OCI-LY3 (cell line): ENCODE results near the gene DOCK9.

Experiments used
- H2AFZ ChIP-seq: fragments of 200-600, 300-600 bp; shearing (Covaris generic); 2 replicates; pipeline ENCODE4 v1.6.0; 2014; ENCODE audit warnings: antibody characterized with exemption, low read depth, low read length
- H3K27ac ChIP-seq: fragments of 200-600, 300-600 bp; sonication (generic); 2 replicates; pipeline ENCODE4 v1.5.1; 2014; ENCODE audit warnings: mild to moderate bottlenecking, low read length, moderate library complexity, mixed read lengths
- H3K27me3 ChIP-seq: fragments of 200-600, 300-600 bp; sonication (generic); 2 replicates; pipeline ENCODE4 v1.6.1; 2014; ENCODE audit warnings: low read depth, low read length, mixed read lengths
- H3K36me3 ChIP-seq: fragments of 200-600, 300-600 bp; sonication (generic); replicated peaks from 2 replicates; pipeline ENCODE3; 2014; ENCODE audit warnings: low read depth, low read length, mixed read lengths
- H3K4me1 ChIP-seq: fragments of 300-600, 200-600 bp; sonication (generic); 2 replicates; pipeline ENCODE4 v1.6.1; 2014; ENCODE audit warnings: low read length, mixed read lengths
- H3K4me2 ChIP-seq: fragments of 200-600, 300-600 bp; sonication (generic); 2 replicates; pipeline ENCODE4 v1.6.1; 2014; ENCODE audit warnings: low read length, mixed read lengths
- H3K4me3 ChIP-seq: fragments of 300-600, 200-600 bp; sonication (generic); 2 replicates; pipeline ENCODE4 v1.5.1; 2014; ENCODE audit warnings: antibody characterized with exemption, mild to moderate bottlenecking, low read length, moderate library complexity
- H3K79me2 ChIP-seq: fragments of 300-600, 200-600 bp; shearing (Covaris generic); 2 replicates; pipeline ENCODE4 v1.6.1; 2014; ENCODE audit warnings: mild to moderate bottlenecking, low read length, mixed read lengths
- H3K9ac ChIP-seq: fragments of 300-600, 200-600 bp; shearing (Covaris generic); 2 replicates; pipeline ENCODE4 v1.6.0; 2014; ENCODE audit warnings: mild to moderate bottlenecking, low read length, moderate library complexity
- H3K9me3 ChIP-seq: fragments of 200-600, 300-600 bp; shearing (Covaris generic); 2 replicates; pipeline ENCODE4 v1.6.1; 2014; ENCODE audit warnings: low read length, mixed read lengths; ENCODE audit not compliant: insufficient read depth
- H4K20me1 ChIP-seq: fragments of 200-600, 300-600 bp; sonication (generic); 2 replicates; pipeline ENCODE4 v1.6.1; 2016; ENCODE audit warnings: low read length, mixed read lengths; ENCODE audit not compliant: insufficient read depth
- CTCF ChIP-seq: fragments of 200-600, 300-600 bp; sonication (generic); IDR thresholded peaks from 2 replicates; pipeline ENCODE4 v1.5.1; 2014; ENCODE audit warnings: antibody characterized with exemption, low read length, low read depth
- EZH2phosphoT487 ChIP-seq: fragments of 200-600 bp; shearing (Covaris generic); IDR thresholded peaks from 2 replicates; pipeline ENCODE4 v1.6.1; 2018; ENCODE audit warnings: antibody characterized with exemption, mixed run types, low read depth

The DOCK9 gene

DNA sequence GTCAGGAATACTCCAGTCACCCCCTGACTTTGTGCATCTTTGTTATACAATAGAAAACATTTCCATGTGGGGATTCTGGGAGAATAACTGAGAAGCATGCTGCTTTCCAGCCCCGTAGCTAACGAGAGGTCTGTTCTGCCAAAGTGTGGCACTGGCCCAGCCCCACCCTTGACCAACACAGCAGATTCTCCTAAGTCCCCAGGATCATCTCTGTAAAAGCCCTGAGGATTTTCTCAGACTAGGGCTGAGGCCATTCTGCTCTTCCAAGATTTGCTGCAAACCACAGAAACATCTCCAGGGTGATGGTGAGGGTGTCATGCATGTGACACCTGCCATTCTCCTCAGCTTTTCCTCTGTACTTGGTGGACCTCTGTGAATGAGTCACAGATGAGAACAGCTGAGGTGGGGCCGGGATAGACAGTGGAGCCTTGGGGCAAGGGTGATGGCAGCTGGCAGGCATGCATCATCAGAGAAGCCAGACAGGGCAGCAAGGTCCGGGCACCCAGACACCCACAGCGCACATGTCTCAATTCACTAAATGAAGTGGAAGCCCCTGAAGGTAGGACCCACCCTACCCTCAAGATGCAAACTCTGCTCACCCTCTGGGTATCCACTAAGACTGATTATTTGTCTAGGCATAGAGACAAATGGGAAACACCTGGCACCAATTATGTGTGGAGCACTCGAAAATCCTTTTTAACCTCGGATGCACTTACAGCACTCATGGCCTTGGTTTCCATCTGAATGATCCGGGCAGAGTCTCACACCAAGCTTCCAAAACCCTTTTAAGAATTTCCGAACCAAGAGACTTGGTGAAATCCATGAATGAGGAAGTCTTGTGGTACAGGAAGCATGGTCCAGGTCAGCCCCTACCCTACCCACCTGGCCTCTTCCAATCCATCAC lies 20.1 kb upstream of the DOCK9 start:
- no peak overlapping the region for H3K4me3 ChIP-seq
- H3K4me1 ChIP-seq: peaks cover 3% of the 10 kb centered on the region; the same call in 1 of the 2 replicates
- no peaks in the 10 kb centered on the region for H3K36me3 ChIP-seq
- no peak overlapping the region for H2AFZ ChIP-seq
- no peak overlapping the region for H3K9ac ChIP-seq
- H3K79me2 ChIP-seq: no peaks in the 10 kb centered on the region
- TF ChIP-seq EZH2phosphoT487 (no peak), CTCF (no peak)
- H3K9me3 ChIP-seq: no peaks in the 10 kb centered on the region
- H4K20me1 ChIP-seq: no peaks in the 10 kb centered on the region
- no peak overlapping the region for H3K4me2 ChIP-seq
- H3K27ac ChIP-seq: no peak overlapping the region
- no peaks in the 10 kb centered on the region for H3K27me3 ChIP-seq

GRCh38 chr13:98997011-98997730 lies 19.3 kb upstream of the DOCK9 start:
- H3K4me1 ChIP-seq: peaks cover 3% of the 10 kb centered on the region; the same call in 1 of the 2 replicates
- H2AFZ ChIP-seq: no peak overlapping the region
- H3K4me2 ChIP-seq: no peak overlapping the region
- H3K79me2 ChIP-seq: no peaks in the 10 kb centered on the region
- H3K27ac ChIP-seq: no peak overlapping the region
- no peak overlapping the region for H3K4me3 ChIP-seq
- no peak overlapping the region for H3K9ac ChIP-seq
- H3K9me3 ChIP-seq: no peaks in the 10 kb centered on the region
- no peaks in the 10 kb centered on the region for H3K36me3 ChIP-seq
- TF ChIP-seq CTCF (no peak), EZH2phosphoT487 (no peak)
- H4K20me1 ChIP-seq: no peaks in the 10 kb centered on the region
- no peaks in the 10 kb centered on the region for H3K27me3 ChIP-seq

- no peak overlapping the region for H3K4me2 ChIP-seq
- no peaks in the 10 kb centered on the region for H3K79me2 ChIP-seq
- no peak for TF ChIP-seq CTCF
- TF ChIP-seq EZH2phosphoT487: no peak
- H4K20me1 ChIP-seq: no peaks in the 10 kb centered on the region
- H3K9ac ChIP-seq: no peak overlapping the region
- H3K9me3 ChIP-seq: no peaks in the 10 kb centered on the region
- no peak overlapping the region for H2AFZ ChIP-seq
- no peak overlapping the region for H3K4me3 ChIP-seq
- H3K36me3 ChIP-seq: no peaks in the 10 kb centered on the region
- H3K4me1 ChIP-seq: peaks cover 3% of the 10 kb centered on the region; the same call in 1 of the 2 replicates
- no peaks in the 10 kb centered on the region for H3K27me3 ChIP-seq
- H3K27ac ChIP-seq: no peak overlapping the region
Observed at GRCh38 chr13:98996046-98996445, 18.2 kb upstream of the DOCK9 start.

DNA sequence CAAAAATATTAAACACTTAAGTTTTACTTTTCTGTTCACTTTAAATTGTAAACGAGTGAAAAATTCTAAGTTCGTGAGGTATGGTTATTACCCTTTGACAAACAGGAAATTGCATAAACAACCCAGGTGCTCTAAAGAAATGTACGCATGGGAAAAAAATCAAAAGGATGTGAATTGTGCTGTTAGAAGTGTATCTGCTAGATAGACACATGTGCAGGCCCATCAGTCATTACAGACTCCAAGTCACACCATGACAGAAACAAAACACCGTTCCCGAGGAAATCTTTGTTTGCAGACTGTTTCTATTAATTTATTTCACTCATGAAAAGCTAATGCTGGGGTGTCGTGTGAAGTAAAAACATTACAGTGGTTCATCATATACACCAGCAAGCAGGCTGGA lies 17.0 kb upstream of the DOCK9 start:
- Histone ChIP-seq H3K9ac (no peak overlapping the region), H3K27me3 (0 out of 2 replicates have a peak, but pooled peaks cover 2% of the 10 kb centered on the region), H3K4me1 (peaks cover 3% of the 10 kb centered on the region; the same call in 1 of the 2 replicates), H2AFZ (no peak overlapping the region), H3K27ac (no peak overlapping the region), H3K36me3 (no peaks in the 10 kb centered on the region), H3K4me2 (no peak overlapping the region), H3K9me3 (no peaks in the 10 kb centered on the region), H3K4me3 (no peak overlapping the region), H3K79me2 (no peaks in the 10 kb centered on the region), H4K20me1 (no peaks in the 10 kb centered on the region)
- TF ChIP-seq CTCF (no peak), EZH2phosphoT487 (no peak)
